ENCODE data around the gene LIMS2.

Gene LIMS2

GRCh38 chr2:127656569-127657231 lies 18.6 kb downstream of the LIMS2 start:
- no peak for DNase-seq

GRCh38 chr2:127655209-127656073 lies 19.9 kb downstream of the LIMS2 start:
- no peak for DNase-seq

GRCh38 chr2:127654838-127655175 lies 20.5 kb downstream of the LIMS2 start:
- DNase-seq = no peak

- DNase-seq = no peak
Observed at GRCh38 chr2:127654084-127654837, 21.1 kb downstream of the LIMS2 start.

- DNase-seq = no peak
Observed at GRCh38 chr2:127653421-127654083, 21.8 kb downstream of the LIMS2 start.

- no peak for DNase-seq
Observed at GRCh38 chr2:127652786-127653357, 22.5 kb downstream of the LIMS2 start.

- DNase-seq = no peak
Observed at GRCh38 chr2:127651971-127652550, 23.3 kb downstream of the LIMS2 start.

GRCh38 chr2:127651381-127651809 lies 23.9 kb downstream of the LIMS2 start:
- DNase-seq = no peak

GRCh38 chr2:127650785-127651380 lies 24.4 kb downstream of the LIMS2 start:
- DNase-seq = no peak

- DNase-seq = no peak
Observed at GRCh38 chr2:127650041-127650784, 25.1 kb downstream of the LIMS2 start.

GRCh38 chr2:127649684-127650040 lies 25.7 kb downstream of the LIMS2 start:
- no peak for DNase-seq

GRCh38 chr2:127649100-127649611 lies 26.2 kb downstream of the LIMS2 start:
- DNase-seq = no peak

- DNase-seq = no peak
Observed at GRCh38 chr2:127648321-127648720, 27.0 kb downstream of the LIMS2 start.

GRCh38 chr2:127647242-127648190 lies 27.8 kb downstream of the LIMS2 start:
- no peak for DNase-seq

- no peak for DNase-seq
Observed at GRCh38 chr2:127646487-127647241, 28.7 kb downstream of the LIMS2 start.

GRCh38 chr2:127645395-127646291 lies 29.7 kb downstream of the LIMS2 start, which contains the start of gene GPR17:
Gene GPR17, plus strand, starts transcription at chr2:127646153. Its CDS starts 4,583 bp downstream, at chr2:127650736.
- DNase-seq = no peak

- DNase-seq = no peak
Observed at GRCh38 chr2:127645026-127645394, 30.3 kb downstream of the LIMS2 start.

Data from NCI-H1417 treated with DMSO at 0.1 percent for 48 hours (cell line).